Stimulated activated CD4-positive, alpha-beta T cell treated with anti-CD3 and anti-CD28 coated beads, Interleukin-12 subunit alpha, Interleukin-12 subunit beta, amount 100 ng/mL, for 4 hours (primary cell): Measurements from ENCODE around the gene COL12A1.
A peak's percentile ranks its signal among the peaks of the same experiment; 100 is the strongest.
"Not testable (repeated sequence)": the region's sequence is repeated elsewhere in the genome, so short reads cannot be mapped to it uniquely, and the experiment has no call there.

Source experiments
- DNase-seq: peaks from one replicate; pipeline ENCODE4 v3.0.0-alpha.2; 2020

COL12A1 gene

DNA sequence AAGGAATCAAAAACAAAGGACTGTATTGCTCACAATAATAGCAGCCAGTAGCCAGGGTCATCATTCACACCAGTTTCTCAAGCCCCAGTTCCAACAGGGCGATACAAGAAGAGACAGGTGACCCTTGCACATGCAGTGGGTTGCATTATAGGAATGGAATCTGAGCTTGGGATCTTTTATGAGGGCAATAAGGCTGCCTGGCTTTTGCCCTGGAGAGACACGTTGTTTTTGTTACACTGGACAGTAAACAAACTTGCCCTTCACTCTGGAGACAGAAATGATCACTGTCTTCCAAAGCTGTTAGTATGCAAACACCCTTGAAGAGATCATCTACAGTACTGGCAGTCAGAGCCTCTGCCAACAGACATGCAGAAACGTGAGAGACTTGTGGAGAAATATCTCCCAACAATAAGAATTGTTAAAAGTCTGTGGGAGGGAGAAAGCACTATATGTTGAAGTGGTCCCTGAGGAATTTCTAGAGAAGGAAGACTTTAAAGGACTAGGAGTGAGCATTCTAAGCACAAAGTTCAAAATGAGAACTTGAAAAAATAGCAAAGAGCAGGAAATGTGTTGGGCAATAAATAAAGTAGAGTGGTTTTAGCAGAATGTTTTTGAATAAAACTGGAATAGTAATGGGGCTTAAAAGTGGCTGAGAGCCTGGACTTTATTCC is 6.2 kb upstream of the COL12A1 start:
- DNase-seq, result no peak

- DNase-seq, result peak; percentile 17
Measured at GRCh38 chr6:75210885-75211739, 5.3 kb upstream of the COL12A1 start.

DNA sequence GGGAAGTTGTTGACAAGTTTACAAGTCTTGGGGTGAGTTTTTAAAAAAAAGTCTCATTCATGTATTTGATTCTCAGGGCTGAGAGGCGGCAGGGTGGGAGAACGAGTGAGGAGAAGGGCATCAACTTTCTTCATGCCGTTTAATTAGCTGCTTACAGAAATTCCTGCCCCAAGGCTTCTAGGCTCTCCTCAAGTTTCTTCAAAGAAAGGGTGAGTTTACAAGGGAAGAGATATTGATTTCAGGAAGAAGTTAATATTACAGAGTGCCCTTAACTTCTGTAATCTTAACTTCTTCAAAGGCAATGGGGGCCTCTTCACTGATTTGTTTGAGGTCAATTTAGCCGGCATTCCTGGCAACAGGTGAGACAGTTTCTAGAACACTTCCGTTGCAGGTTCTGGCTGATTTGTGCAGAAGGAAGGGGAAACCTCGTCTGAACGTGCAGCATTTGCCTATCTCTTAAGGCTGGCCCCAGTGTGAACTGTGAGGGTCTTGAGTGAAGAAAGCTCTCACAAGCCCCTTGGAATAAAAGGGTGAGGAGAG is 3.4 kb upstream of the COL12A1 start:
- DNase-seq, result no peak

DNA sequence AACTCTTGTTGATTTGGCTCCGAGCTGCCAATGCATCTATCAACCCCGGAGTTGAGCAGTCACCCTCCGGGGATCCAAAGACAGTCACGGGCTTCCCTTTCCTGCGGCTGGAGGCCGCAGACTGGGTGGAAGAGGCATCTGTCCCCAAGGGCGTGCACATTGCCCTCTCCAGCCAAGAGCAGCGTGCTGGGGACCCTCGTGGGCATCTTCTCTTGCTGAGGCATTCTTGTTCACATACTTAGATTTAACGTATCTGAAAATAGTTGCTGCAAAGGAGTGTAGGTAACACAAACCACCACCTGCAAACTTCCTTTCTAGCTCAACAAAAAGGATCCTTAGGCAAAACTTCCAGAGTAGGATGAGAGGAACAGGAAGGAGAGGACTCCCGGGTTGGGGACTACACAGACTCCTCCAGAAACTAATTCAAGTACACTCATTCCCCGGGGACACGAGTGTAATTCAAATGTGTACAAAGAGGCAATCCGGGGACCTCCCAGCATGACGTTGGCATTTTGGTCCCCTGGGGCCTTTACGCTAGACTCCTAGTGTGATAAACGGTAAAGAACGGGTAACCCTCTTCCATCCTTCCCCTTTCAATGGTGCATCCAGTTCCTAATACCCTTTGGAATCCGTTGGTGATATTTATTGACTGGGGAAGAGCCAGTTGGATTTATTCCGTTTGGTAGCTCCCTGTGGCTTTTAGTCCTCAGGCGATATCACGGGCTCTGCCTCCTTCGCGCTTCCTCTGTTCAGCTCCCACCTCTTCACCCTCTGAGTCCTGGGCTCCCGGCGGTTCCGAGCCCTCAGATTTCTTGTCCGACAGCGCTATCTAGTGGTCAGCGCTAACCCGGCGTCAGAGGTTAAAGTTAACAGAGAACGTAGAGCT is 2.7 kb upstream of the COL12A1 start:
- peak; percentile 81 for DNase-seq

DNA sequence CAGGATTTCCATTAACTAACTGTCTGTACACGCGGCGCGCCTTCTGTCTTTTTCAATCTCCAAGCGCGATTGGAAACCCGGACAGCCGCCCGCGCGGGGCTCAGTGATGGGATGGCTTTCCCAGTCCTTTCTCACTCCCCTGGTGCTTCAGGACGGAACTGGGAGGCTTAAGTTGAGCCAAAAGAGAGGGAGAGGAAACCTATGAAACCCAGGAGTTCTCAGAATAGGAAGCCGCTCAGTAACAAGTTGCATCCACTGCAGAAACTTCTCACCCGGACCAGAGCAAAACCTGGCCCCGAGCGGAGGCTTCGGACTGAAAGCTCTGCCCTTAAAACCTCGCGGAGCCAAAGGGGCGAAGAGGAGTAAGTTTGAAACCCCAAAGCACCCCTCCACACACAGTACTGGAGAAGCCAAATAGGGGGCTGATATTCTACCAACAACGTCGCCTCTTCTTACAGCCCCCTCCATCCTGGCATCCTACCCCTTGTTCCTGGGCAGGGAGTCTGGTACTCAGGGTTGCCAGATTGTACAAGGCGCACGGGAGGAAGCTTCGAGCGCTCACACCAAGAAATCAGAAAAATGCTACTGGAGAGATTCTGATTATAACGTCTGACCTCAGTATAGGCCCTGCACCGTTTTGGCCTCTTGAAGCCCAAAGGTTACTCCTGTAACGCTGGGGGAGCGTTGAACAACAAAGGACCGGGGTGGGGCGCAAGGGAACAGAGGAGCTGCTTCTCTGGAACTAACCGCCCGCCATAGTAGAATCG is 906 bp upstream of the COL12A1 start:
- DNase-seq, result peak; percentile 4

DNA sequence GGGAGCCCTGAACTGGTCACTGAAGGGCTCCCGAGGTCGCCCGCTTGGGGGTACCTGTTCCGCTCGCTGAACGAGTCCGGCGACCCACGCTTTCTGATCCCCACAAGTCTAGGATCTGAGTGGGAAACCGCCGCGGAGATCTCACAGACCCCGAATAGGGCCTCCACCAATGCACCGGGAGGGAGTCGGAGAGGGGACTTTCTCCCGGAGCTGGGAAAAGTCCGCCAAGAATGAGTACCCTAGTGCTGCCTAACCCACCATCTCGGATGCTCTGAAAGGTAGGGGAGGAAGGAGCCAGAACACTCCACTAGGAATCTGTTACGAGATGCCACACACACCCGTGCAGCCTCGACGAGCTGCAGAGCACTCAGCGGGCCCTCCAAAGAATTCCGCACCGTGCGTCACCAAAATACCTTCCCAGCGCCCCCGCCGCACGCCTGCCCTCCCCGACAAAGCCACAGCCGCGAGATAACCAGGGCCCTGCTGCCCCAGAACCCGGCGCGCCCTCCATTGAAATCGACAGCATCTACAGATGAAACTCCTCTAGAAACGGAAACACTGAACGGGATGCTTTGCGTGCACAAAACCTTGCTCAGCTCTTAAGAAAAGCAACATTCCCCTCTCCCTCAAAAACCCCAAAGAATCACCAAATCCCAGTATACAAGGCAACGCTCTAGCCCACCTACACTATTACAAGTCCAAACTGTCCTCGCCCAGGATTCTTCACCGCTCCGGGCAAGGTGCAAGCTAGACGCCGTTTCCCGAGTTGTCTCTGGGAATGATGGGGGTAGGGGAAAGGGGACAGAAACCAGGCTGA is 686 bp downstream of the COL12A1 start:
- DNase-seq, result peak; percentile 12

GRCh38 chr6:75204217-75204958 is 1.5 kb downstream of the COL12A1 start:
- DNase-seq, result peak; percentile 17

DNA sequence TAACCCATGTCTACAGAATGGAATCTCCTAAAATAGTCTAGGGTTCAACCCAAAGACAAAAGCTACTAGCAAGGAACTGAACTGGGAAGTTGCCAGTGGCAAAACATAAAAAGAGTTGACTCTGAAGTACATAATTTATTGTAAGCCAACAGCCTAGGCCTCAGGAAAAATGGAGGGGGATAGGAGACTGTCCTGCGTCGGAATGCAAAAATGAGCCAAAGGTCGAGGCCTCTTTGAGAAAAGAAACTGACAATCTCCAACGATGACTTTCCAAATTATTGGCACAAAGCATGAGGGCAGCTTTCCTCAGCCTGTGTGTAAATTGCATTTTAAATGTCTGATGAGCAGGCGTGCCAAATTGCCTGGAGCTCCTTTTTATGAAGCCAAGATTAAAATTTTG is 2.1 kb downstream of the COL12A1 start:
- no peak for DNase-seq

GRCh38 chr6:75202676-75203131 is 3.1 kb downstream of the COL12A1 start:
- DNase-seq, result no peak

GRCh38 chr6:75201901-75202672 is 3.8 kb downstream of the COL12A1 start:
- no peak for DNase-seq

- DNase-seq, result no peak
Measured at GRCh38 chr6:75201021-75201420, 4.8 kb downstream of the COL12A1 start.

GRCh38 chr6:75199889-75200288 is 6.0 kb downstream of the COL12A1 start:
- no peak for DNase-seq

- DNase-seq, result no peak
Measured at GRCh38 chr6:75196081-75196687, 9.7 kb downstream of the COL12A1 start.

DNA sequence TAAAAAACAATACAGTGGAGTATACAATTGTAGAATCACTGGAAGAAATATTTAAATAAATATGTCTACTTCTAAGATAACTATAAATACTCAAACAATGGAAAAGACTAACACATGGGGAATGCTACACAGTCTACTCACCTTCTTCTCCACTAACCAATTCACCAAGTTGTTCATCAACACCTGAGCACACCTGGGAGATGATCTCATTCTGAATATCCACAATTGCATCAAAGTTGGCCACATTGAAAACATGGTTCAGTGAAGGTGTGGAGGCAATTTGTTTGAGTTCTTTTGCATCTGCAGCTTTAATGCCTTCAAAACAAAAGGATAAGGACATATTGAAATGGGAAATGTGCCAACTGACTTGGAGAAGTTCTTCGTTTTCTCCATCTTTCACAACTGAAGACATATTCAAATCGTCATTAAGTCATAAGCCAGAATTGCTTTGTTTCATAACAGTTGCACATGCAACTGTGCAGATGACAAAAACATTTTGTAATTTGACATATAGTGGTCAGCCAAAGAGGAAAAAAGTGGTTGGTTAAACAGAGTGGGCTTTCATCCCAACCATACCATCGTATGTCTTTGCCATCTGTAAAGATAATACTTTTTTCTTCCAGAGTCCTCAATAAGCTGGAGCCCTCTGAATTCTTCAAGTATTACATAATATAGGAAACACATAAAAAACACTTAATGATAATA is 17.5 kb downstream of the COL12A1 start:
- no peak for DNase-seq

DNA sequence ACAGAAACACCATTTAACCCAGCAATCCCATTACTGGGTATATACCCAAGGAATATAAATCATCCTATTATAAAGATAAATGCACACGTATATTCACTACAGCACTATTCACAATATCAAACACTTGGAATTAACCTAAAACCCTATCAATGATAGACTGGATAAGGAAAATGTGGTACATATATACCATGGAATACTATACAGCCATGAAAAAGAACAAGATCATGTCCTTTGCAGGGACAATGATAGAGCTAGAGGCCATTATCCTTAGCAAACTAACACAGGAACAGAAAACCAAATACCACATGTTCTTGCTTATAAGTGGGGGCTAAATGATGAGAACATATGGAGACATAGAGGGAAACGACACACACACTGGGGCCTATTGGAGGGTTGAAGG is 19.3 kb downstream of the COL12A1 start:
- DNase-seq, result not testable (repeated sequence)

DNA sequence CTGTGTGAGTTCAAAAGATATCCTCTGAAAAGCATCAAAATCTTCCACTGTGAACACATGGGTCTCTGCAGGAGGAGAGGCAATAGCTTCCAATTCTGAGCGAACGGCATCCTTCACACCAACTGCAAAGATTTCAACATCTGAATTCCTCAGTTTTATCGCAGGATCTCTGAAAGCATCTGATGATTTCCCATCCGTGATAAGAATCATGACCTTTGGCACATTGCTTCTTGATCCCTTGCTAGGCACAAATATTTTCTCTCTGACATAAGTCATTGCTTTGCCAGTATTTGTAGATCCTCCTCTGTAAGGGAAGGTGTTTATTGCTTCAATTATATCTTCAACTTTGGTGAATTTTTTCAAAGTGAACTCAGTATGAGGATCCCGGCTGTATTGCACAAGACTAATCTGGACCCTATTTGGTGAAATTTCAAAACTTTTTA is 22.7 kb downstream of the COL12A1 start:
- DNase-seq, result no peak

- DNase-seq, result no peak
Measured at GRCh38 chr6:75180864-75181263, 25.0 kb downstream of the COL12A1 start.

DNA sequence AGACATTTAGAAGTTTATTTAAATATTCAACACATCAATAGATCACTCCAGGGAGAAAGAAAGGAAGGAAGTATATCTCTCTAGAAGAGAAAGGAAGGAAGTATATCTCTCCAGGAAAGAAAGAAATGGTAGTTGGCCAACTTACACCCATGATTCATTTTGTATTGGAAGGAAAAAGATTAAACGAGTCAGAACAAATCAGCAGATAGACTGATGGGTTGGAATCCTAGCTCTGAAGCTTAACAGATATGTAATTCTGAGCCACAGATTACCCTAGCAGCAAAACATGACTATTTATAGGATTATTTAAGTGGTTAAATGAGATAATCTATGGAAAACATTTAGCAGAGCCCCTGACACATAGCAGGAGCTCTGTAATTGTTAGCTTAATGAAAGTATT is 27.1 kb downstream of the COL12A1 start:
- no peak for DNase-seq
